ENCODE data around the gene GOLPH3L.
"Not testable (repeated sequence)": the region's sequence is repeated elsewhere in the genome, so short reads cannot be mapped to it uniquely, and the experiment has no call there.

Gene GOLPH3L

DNA sequence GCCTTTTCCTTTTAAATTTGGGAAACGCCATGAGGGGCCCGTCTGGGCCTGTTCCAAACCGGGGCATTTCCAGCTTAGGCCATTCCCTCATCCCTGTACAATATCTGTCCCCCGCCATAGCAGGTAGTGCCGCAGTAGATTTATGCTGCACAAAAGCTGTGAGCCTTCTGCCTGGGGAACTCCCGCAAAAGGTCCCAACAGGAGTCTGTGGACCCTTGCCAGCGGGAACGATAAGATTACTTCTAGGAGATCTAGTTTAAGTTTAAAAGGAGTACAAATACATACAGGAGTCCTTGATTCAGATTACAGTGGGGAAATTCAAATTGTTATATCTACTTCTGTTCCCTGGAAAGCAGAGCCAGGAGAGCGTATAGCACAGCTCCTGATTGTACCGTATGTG is 42.3 kb downstream of the GOLPH3L start:
- not testable (repeated sequence) for DNase-seq

GRCh38 chr1:150650193-150650592 is 46.8 kb downstream of the GOLPH3L start:
- no peak for DNase-seq

DNA sequence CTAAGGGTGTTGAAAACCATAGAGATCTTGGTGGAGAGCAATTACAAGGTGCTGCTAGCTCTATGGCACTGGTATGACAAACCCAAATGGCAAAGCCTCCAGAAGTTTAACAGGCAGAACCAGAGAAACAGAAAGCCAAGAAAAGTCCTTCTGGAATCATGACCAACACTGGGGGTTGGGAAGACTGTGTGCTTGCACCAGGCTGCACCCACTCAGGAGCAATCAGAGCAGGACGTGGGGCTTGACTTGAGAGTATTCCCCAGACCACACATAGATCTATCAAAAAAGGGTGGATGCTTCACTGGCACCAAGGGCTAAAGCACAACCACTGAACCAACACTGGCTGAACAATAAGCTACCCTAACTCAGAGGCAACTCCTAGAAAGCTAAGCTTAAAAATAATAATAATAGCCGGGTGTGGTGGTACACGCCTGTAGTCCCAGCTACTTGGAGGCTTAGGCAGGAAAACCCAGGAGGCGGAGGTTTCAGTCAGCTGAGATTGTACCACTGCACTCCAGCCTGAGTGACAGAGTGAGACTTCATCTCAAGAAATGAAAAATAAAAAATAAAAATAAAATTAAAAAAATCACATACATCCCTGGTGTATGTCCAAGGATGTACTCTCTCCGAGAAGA is 47.4 kb downstream of the GOLPH3L start:
- no peak for DNase-seq

GRCh38 chr1:150642296-150642695 is 54.7 kb downstream of the GOLPH3L start:
- no peak for DNase-seq

DNA sequence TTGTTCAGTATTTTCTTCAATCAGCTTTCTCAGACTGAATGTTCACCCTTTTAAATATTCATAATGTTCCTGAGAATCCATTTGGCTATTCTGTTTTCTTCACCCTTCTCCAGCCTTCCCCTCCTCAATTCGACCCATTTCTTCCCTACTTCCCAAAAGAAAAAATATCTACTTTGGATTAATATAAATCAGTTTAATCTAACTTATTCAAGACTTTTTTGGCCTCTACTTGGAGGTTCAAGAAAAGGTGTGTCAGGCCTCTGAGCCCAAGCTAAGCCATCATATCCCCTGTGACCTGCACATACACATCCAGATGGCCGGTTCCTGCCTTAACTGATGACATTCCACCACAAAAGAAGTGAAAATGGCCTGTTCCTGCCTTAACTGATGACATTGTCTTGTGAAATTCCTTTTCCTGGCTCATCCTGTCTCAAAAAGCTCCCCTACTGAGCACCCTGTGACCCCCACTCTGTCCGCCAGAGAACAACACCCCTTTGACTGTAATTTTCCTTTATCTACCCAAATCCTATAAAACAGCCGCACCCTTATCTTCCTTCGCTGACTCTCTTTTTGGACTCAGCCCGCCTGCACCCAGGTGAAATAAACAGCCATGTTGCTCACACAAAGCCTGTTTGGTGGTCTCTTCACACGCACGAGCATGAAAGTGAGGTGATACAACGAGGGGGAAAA is 55.7 kb downstream of the GOLPH3L start:
- DNase-seq, result not testable (repeated sequence)

GRCh38 chr1:150638430-150638829 is 58.5 kb downstream of the GOLPH3L start:
- not testable (repeated sequence) for DNase-seq

- not testable (repeated sequence) for DNase-seq
Measured at GRCh38 chr1:150634839-150635622, 61.9 kb downstream of the GOLPH3L start.

- DNase-seq, result peak; percentile 93 to 99
Measured at GRCh38 chr1:150629115-150629928, 67.6 kb downstream of the GOLPH3L start, which contains the start of gene ENSA. TSS of gene ENSA (minus strand) at chr1:150629612. CDS start at chr1:150629470, 142 bp downstream.

GRCh38 chr1:150628766-150629114 is 68.2 kb downstream of the GOLPH3L start:
- no peak for DNase-seq

DNA sequence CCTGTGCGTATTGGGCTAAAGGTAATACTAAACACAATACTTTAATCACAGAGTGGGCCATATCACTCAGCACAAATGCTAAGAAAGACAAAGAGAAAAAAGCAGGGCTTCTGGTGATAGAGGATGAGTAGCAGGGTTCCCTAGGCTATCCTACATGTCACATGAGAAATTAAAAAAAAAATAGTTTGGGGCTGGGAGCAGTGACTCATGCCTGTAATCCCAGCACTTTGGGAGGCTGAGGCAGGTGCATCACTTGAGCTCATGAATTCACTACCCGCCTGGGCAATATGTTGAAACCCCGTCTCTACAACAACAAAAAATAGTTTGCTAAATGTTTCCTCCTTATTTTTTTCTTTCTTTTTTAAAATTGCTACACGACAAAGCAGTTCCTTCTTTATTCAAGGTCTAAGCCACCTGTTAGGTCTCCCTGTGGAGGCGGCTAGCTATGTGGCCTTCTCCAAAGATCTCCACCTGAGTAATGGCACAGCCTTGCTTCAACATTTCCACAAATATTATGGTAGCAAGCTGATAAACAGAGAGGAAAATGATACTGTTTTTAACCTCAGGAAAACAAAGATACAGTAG is 69.0 kb downstream of the GOLPH3L start:
- DNase-seq, result no peak

DNA sequence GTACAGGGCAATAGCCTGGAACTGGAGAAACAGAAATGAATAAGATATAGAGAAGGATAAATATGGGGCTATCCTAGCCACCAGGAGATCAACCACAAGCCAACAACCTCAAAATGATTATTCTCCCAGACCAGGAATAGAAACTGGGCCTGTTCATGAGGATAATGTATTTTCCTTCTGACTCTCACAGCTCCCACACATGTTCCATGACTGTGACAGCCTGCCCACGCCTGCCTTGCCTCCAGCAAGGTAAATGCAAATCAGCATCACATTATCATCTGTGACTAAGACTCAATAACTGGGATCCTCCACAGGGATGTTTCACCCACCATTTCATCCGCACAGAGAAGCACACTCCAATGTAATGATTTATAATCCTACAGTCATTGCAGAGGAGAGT is 70.8 kb downstream of the GOLPH3L start:
- no peak for DNase-seq

DNA sequence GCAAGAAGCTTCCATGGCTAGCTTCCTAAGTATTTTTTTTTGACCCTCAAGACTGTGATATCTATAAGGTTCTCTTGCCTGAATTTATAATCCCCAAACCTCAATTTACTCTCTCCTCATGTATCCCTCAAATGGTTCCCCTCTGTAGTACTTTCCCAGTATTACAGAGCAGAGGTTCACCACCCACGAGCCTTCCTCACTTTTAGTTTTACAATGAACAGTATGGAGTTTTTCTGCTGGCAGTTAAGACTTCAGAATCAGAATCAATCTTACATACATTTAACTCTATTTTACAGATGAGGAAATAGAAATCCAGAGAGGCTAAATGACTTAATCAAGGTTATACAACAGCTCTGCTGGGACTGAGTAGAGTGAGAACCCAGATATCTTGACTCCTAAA is 72.4 kb downstream of the GOLPH3L start:
- not testable (repeated sequence) for DNase-seq

DNA sequence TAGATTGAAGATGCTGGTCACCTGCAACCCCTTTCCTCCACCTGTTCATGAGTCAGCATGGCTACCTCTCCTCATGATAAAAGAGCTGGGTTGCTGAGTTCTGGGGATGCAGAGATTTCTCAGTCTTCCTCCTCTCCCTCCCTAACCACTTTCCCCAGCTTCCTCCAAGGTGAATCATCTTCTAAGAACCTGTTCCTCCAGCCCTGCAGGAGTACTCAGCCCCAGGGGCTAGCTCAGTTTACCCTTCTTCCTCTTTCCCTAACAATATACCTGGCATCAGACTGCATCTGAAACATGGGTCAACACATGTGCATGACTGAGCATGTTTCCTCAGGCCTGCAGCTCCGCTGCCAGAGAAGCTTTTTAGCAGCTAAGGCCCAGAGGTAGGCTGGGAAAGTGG is 72.8 kb downstream of the GOLPH3L start:
- DNase-seq, result not testable (repeated sequence)

DNA sequence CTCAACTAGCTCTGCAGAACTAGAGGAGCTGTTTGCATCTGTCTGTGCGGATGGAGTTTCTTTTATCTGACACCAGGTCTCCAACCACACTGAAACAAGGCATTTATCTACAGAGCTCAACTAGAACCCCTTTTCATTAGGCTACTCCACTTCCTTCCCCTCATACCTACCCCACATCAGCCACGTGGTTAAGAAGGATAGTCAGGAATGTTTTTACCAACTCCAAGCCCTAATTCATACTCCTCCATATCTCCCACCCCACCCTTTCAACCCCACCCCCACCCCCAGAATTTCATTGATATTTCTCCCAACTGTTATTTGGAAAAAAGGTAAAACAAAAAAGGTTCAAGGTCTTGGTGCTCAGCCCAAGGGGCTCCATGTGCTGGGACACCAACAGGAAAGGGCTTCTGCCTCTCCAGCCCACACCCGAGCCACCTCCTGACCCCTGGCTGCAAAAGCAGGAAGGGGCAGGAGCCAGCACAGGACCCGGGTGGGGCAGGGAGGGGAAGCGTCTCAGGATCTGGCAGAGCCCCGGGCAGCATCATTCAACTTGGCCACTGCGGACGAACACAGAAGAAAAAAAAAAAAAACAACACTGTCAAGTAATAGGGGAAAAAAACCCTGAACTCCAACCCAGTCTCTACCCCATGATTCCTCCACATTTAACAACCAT is 74.5 kb downstream of the GOLPH3L start:
- no peak for DNase-seq

DNA sequence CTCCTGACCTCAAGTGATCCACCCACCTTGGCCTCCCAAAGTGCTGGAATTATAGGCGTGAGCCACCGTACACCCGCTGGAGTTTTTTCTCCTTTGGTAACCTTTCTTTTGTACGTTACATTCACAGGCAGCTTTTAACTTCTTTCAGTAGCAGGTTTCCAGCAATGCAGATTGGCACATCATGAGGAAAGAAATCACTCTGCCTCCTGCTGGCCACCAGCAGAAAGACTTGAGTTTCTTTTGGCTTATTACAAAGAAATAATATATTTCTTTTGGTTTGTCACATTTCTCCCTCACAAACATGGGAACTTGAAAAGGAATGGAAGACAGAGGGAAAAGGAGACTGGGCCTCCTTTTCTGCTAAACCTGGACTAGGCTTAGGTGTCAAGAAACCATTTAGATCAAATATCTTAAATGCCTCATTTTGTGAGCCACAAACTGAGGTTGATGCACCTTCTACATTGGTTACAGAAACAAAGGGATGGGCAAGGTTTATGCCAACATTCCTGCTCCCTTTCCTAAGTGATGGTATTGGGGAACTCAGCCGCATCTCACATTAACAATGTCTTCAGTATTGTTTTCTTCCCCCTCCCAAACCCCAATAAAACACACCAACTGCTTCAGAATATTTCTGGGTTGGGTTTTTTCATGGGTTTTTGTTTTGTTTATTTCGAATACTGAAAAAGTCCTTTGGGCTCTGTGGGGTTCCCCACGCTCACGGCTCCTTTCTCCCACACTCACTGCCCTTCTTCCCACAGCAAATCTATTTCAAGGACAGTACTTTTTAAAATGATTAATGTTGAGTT is 75.3 kb downstream of the GOLPH3L start:
- peak in 1 of 2 donors; percentile 32 for DNase-seq

DNA sequence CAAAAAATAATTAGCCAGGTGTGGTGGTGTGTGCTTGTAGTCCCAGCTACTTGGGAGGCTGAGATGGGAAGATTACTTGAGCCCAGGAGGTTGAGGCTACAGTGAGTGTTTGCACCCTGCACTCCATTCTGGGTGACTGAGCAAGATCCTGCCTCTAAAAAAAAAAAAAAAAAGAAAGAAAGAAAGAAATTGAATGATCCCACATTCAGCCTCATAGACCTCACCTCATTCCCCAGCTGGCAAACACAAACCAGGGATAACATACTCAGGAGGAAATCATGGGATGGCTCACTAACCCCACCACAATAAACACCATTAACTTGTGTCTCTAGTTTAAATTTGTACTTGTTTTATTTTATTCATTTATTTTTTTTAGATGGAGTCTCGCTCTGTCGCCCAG is 76.0 kb downstream of the GOLPH3L start:
- DNase-seq, result no peak

DNA sequence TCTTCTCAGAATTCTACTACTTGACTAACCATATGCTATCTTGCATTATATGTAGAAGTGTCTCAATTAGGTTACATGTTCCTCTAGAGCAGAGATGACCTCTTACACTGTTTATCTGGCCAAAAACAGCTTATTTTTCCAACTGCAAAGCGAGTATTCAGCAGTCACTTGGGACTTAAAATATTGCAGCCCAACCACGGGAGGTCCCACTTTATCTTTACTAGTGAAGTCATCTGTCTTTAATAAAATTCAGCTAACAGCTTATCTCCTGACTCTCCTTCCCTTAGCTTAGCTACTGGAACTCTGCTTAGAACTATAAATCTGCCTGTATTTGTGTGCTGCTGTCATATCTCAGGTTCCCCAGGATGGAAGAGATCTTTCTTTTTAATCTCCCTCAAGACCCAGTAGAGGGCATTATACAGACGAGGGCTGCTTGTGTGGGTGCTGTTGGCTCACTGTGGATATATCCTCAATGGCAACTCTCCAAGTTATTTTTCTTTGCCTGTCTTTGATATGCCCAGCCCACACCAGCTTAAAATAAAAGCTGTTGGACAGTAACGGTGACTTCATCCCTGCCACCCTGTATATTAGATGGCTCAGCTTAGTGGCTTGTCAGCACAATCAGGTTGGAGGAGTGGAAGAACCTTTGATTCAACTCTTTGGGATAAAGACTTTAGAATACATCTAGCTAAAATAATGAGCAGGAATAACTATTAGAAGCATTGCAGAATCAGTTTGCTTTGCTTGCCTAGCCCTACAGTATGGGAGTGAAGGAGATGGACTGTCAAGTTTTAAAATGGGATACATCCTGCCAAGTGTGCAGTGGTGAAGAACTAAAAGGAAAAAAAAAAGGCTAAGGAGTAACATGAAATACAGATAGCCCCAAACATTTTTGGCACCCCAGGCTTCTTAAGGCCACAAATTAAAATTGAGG is 77.1 kb downstream of the GOLPH3L start:
- DNase-seq, result peak in 1 of 2 donors; percentile 54

GRCh38 chr1:150615346-150616201 is 81.4 kb downstream of the GOLPH3L start:
- DNase-seq, result no peak
